ENCODE measurements around the gene ARHGAP8. TPM values are rescaled to one million over a fixed set of nuclear protein-coding genes. Genes with fewer than 3 reads are reported as not detected.
"Not testable (repeated sequence)": the region's sequence is repeated elsewhere in the genome, so short reads cannot be mapped to it uniquely, and the experiment has no call there.

The ARHGAP8 gene
- total and polyA plus RNA-seq, 4 donors, result 1.4 to 3.0 TPM; not detected in 2

- 79 to 84% methylated on average over 11 of the region's 11 CpGs for WGBS, 2 donors
- ATAC-seq (ENCODE audit: low FRiP score) (no peak), DNase-seq (no peak)
- intact Hi-C loops (cut with DNase I), result no loop called here
- no peak overlapping the region for H3K27ac ChIP-seq (ENCODE audit: low read depth in 1 of 2, low read length in 2 of 2)
- H3K9me3 ChIP-seq (ENCODE audit: control insufficient read depth, low read length), result no peaks in the 10 kb centered on the region
- no peaks in the 10 kb centered on the region for H3K4me1 ChIP-seq (ENCODE audit: control insufficient read depth in 1 of 2, insufficient read depth in 2 of 2, low read length in 2 of 2)
- H3K4me3 ChIP-seq (ENCODE audit: low read length in 2 of 2), result no peak overlapping the region
- H3K27me3 ChIP-seq (ENCODE audit: control insufficient read depth in 1 of 2, insufficient read depth in 2 of 2, low read length in 1 of 2), result no peaks in the 10 kb centered on the region
- no peaks in the 10 kb centered on the region for H3K36me3 ChIP-seq (ENCODE audit: control insufficient read depth in 1 of 2, insufficient read depth in 2 of 2, low read length in 1 of 2)
Observed at GRCh38 chr22:44743247-44743646, 9.1 kb upstream of the ARHGAP8 start.

GRCh38 chr22:44743804-44744211, 8.6 kb upstream of the ARHGAP8 start:
- WGBS, 2 donors, result 13 to 28% methylated on average over 7 of the region's 7 CpGs
- DNase-seq (no peak), ATAC-seq (ENCODE audit: low FRiP score) (no peak)
- no peak overlapping the region for H3K4me3 ChIP-seq (ENCODE audit: low read length in 2 of 2)
- no peaks in the 10 kb centered on the region for H3K36me3 ChIP-seq (ENCODE audit: control insufficient read depth in 1 of 2, insufficient read depth in 2 of 2, low read length in 1 of 2)
- intact Hi-C loops (cut with DNase I), result no loop called here
- no peaks in the 10 kb centered on the region for H3K4me1 ChIP-seq (ENCODE audit: control insufficient read depth in 1 of 2, insufficient read depth in 2 of 2, low read length in 2 of 2)
- H3K27me3 ChIP-seq (ENCODE audit: control insufficient read depth in 1 of 2, insufficient read depth in 2 of 2, low read length in 1 of 2), result no peaks in the 10 kb centered on the region
- no peaks in the 10 kb centered on the region for H3K9me3 ChIP-seq (ENCODE audit: control insufficient read depth, low read length)
- no peak overlapping the region for H3K27ac ChIP-seq (ENCODE audit: low read depth in 1 of 2, low read length in 2 of 2)

- no peak for DNase-seq
- 50 to 57% methylated on average over 13 of the region's 13 CpGs for WGBS, 2 donors
- no peak overlapping the region for H3K4me3 ChIP-seq (ENCODE audit: low read length in 2 of 2)
- no peaks in the 10 kb centered on the region for H3K9me3 ChIP-seq (ENCODE audit: control insufficient read depth, low read length)
- H3K27me3 ChIP-seq (ENCODE audit: control insufficient read depth in 1 of 2, insufficient read depth in 2 of 2, low read length in 1 of 2), result no peaks in the 10 kb centered on the region
- no peaks in the 10 kb centered on the region for H3K36me3 ChIP-seq (ENCODE audit: control insufficient read depth in 1 of 2, insufficient read depth in 2 of 2, low read length in 1 of 2)
- ATAC-seq (ENCODE audit: low FRiP score), result no peak
- intact Hi-C loops (cut with DNase I), result no loop called here
- H3K27ac ChIP-seq (ENCODE audit: low read depth in 1 of 2, low read length in 2 of 2), result no peak overlapping the region
- H3K4me1 ChIP-seq (ENCODE audit: control insufficient read depth in 1 of 2, insufficient read depth in 2 of 2, low read length in 2 of 2), result no peaks in the 10 kb centered on the region
Observed at GRCh38 chr22:44745853-44746789, 6.3 kb upstream of the ARHGAP8 start.

GRCh38 chr22:44747784-44748127, 4.6 kb upstream of the ARHGAP8 start:
- WGBS, 2 donors, result 93 to 97% methylated on average over 4 of the region's 4 CpGs
- intact Hi-C loops (cut with DNase I); DNase-seq; H3K9me3 ChIP-seq (ENCODE audit: control insufficient read depth, low read length); H3K36me3 ChIP-seq (ENCODE audit: control insufficient read depth in 1 of 2, insufficient read depth in 2 of 2, low read length in 1 of 2); H3K27me3 ChIP-seq (ENCODE audit: control insufficient read depth in 1 of 2, insufficient read depth in 2 of 2, low read length in 1 of 2); ATAC-seq (ENCODE audit: low FRiP score); H3K27ac ChIP-seq (ENCODE audit: low read depth in 1 of 2, low read length in 2 of 2); H3K4me1 ChIP-seq (ENCODE audit: control insufficient read depth in 1 of 2, insufficient read depth in 2 of 2, low read length in 2 of 2); H3K4me3 ChIP-seq (ENCODE audit: low read length in 2 of 2): not testable (repeated sequence)

GRCh38 chr22:44748524-44748923, 3.9 kb upstream of the ARHGAP8 start:
- DNase-seq, result no peak
- H3K9me3 ChIP-seq (ENCODE audit: control insufficient read depth, low read length), result peaks cover 3% of the 10 kb centered on the region
- 93 to 95% methylated on average over 7 of the region's 7 CpGs for WGBS, 2 donors
- H3K36me3 ChIP-seq (ENCODE audit: control insufficient read depth in 1 of 2, insufficient read depth in 2 of 2, low read length in 1 of 2), result no peaks in the 10 kb centered on the region
- peaks cover 0 to 1% of the 10 kb centered on the region in 2 donors for H3K27me3 ChIP-seq (ENCODE audit: control insufficient read depth in 1 of 2, insufficient read depth in 2 of 2, low read length in 1 of 2)
- intact Hi-C loops (cut with DNase I), result no loop called here
- no peak overlapping the region for H3K27ac ChIP-seq (ENCODE audit: low read depth in 1 of 2, low read length in 2 of 2)
- no peak overlapping the region for H3K4me3 ChIP-seq (ENCODE audit: low read length in 2 of 2)
- no peaks in the 10 kb centered on the region for H3K4me1 ChIP-seq (ENCODE audit: control insufficient read depth in 1 of 2, insufficient read depth in 2 of 2, low read length in 2 of 2)
- ATAC-seq (ENCODE audit: low FRiP score), result no peak

GRCh38 chr22:44750481-44750880, 1.9 kb upstream of the ARHGAP8 start:
- no peak overlapping the region for H3K27ac ChIP-seq (ENCODE audit: low read depth in 1 of 2, low read length in 2 of 2)
- WGBS, 2 donors, result 34 to 38% methylated on average over 1 of the region's 1 CpG
- H3K36me3 ChIP-seq (ENCODE audit: control insufficient read depth in 1 of 2, insufficient read depth in 2 of 2, low read length in 1 of 2), result no peaks in the 10 kb centered on the region
- DNase-seq (no peak), ATAC-seq (ENCODE audit: low FRiP score) (no peak)
- H3K4me3 ChIP-seq (ENCODE audit: low read length in 2 of 2), result no peak overlapping the region
- intact Hi-C loops (cut with DNase I), result no loop called here
- peaks cover 3% of the 10 kb centered on the region for H3K9me3 ChIP-seq (ENCODE audit: control insufficient read depth, low read length)
- no peaks in the 10 kb centered on the region for H3K4me1 ChIP-seq (ENCODE audit: control insufficient read depth in 1 of 2, insufficient read depth in 2 of 2, low read length in 2 of 2)
- H3K27me3 ChIP-seq (ENCODE audit: control insufficient read depth in 1 of 2, insufficient read depth in 2 of 2, low read length in 1 of 2), result peaks cover 0 to 1% of the 10 kb centered on the region in 2 donors

GRCh38 chr22:44753189-44754042, 1.0 kb downstream of the ARHGAP8 start:
- Histone ChIP-seq H3K27ac (ENCODE audit: low read depth in 1 of 2, low read length in 2 of 2) (no peak overlapping the region), H3K4me1 (ENCODE audit: control insufficient read depth in 1 of 2, insufficient read depth in 2 of 2, low read length in 2 of 2) (no peaks in the 10 kb centered on the region), H3K4me3 (ENCODE audit: low read length in 2 of 2) (no peak overlapping the region), H3K36me3 (ENCODE audit: control insufficient read depth in 1 of 2, insufficient read depth in 2 of 2, low read length in 1 of 2) (no peaks in the 10 kb centered on the region), H3K27me3 (ENCODE audit: control insufficient read depth in 1 of 2, insufficient read depth in 2 of 2, low read length in 1 of 2) (peaks cover 0 to 1% of the 10 kb centered on the region in 2 donors), H3K9me3 (ENCODE audit: control insufficient read depth, low read length) (peaks cover 3% of the 10 kb centered on the region)
- ATAC-seq (ENCODE audit: low FRiP score), result peak; percentile 10
- intact Hi-C loops (cut with DNase I), result no loop called here
- 11 to 12% methylated on average over 29 of the region's 29 CpGs for WGBS, 2 donors
- no peak for DNase-seq

GRCh38 chr22:44754998-44755397, 2.6 kb downstream of the ARHGAP8 start:
- Histone ChIP-seq H3K9me3 (ENCODE audit: control insufficient read depth, low read length) (peaks cover 3% of the 10 kb centered on the region), H3K4me1 (ENCODE audit: control insufficient read depth in 1 of 2, insufficient read depth in 2 of 2, low read length in 2 of 2) (no peaks in the 10 kb centered on the region), H3K36me3 (ENCODE audit: control insufficient read depth in 1 of 2, insufficient read depth in 2 of 2, low read length in 1 of 2) (no peaks in the 10 kb centered on the region), H3K27ac (ENCODE audit: low read depth in 1 of 2, low read length in 2 of 2) (no peak overlapping the region), H3K4me3 (ENCODE audit: low read length in 2 of 2) (no peak overlapping the region), H3K27me3 (ENCODE audit: control insufficient read depth in 1 of 2, insufficient read depth in 2 of 2, low read length in 1 of 2) (peaks cover 0 to 1% of the 10 kb centered on the region in 2 donors)
- intact Hi-C loops (cut with DNase I), result no loop called here
- WGBS, 2 donors, result 49 to 50% methylated on average over 7 of the region's 7 CpGs
- no peak for DNase-seq
- no peak for ATAC-seq (ENCODE audit: low FRiP score)
